Transverse colon (tissue), 4 donors: ENCODE measurements around the gene TARBP2. TPM values are rescaled to one million over a fixed set of nuclear protein-coding genes. Genes with fewer than 3 reads are reported as not detected.

Source experiments
- DNase-seq: peaks from one replicate; pipeline ENCODE4 v3.0.0-alpha.2; 2019
- H3K27ac ChIP-seq, 4 donors: fragments of 200-600 bp; sonication (generic); 2 replicates each; pipeline ENCODE4 v1.5.1; 2016 to 2018; ENCODE audit warnings: inconsistent platforms in 4 of 4
- H3K27me3 ChIP-seq: fragments of 200-600 bp; sonication (generic); 2 replicates; pipeline ENCODE4 v1.5.1; 2017; ENCODE audit warnings: inconsistent platforms
- H3K36me3 ChIP-seq, 4 donors: fragments of 200-600 bp; sonication (generic); 2 replicates each; pipeline ENCODE4 v1.5.1; 2017 to 2019; ENCODE audit warnings: inconsistent platforms in 4 of 4
- H3K4me1 ChIP-seq, 4 donors: fragments of 200-600 bp; sonication (generic); 2 replicates each; pipeline ENCODE4 v1.5.1; 2017 to 2020; ENCODE audit warnings: inconsistent platforms in 4 of 4
- H3K4me3 ChIP-seq, 4 donors: fragments of 200-600 bp; sonication (generic); 1 replicate in 1 of 4; 2 replicates in 3 of 4; pipeline versions ENCODE4 v1.5.1 to v1.6.1; 2017 to 2019; ENCODE audit warnings: inconsistent platforms in 4 of 4
- H3K9me3 ChIP-seq, 2 donors: fragments of 200-600 bp; sonication (generic); 2 replicates each; pipeline ENCODE4 v1.5.1; 2017 to 2019; ENCODE audit warnings: inconsistent platforms in 2 of 2
- CTCF ChIP-seq, 5 experiments: fragments of 200-600 bp in 3 of 5; fragments of 450-650 bp in 2 of 5; sonication (generic) in 3 of 5; IDR thresholded peaks; 1 replicate in 2 of 5; 2 replicates in 3 of 5; pipeline ENCODE4 v1.5.1; 2016 to 2017; ENCODE audit warnings: antibody characterized with exemption in 5 of 5, inconsistent platforms in 3 of 5, mild to moderate bottlenecking in 2 of 5, moderate library complexity in 1 of 5
- EP300 ChIP-seq: sonication (generic); formaldehyde crosslinking; IDR thresholded peaks from one replicate; pipeline ENCODE4 v1.6.1; 2017; ENCODE audit warnings: antibody characterized with exemption, low read depth
- POLR2A ChIP-seq: fragments of 450-650 bp; IDR thresholded peaks from one replicate; pipeline ENCODE4 v1.6.1; 2016; ENCODE audit warnings: antibody characterized with exemption, mild to moderate bottlenecking, moderate library complexity
- POLR2AphosphoS5 ChIP-seq, 3 donors: sonication (generic); formaldehyde crosslinking; IDR thresholded peaks; one replicate each; pipeline ENCODE4 v1.6.1; 2016; ENCODE audit warnings: antibody characterized with exemption in 3 of 3
- WGBS, 2 donors: methylation state at CpG; one replicate each; pipeline ENCODE4 v1.1.5; 2018; ENCODE audit warnings: low coverage in 1 of 2; 5-methylcytosine and 5-hydroxymethylcytosine counted together
- in situ Hi-C, 4 donors: fragments of 200-750 bp; cut with MboI; loops; one replicate each; pipeline versions ENCODE4 v1.15.0 to v1.15.1; 2017; ENCODE audit warnings: low sequenced_read_pairs in 3 of 4, low pct_ligation_motif_present in 1 of 4, low pct_unique_long_range_greater_than_20kb in 1 of 4
- intact Hi-C: fragments of 100-400 bp; cut with DNase I; formaldehyde crosslinking; loops from one replicate; pipeline ENCODE4 v1.15.1; 2023; ENCODE audit warnings: low total_unique reads
- total RNA-seq, 4 donors: library from RNA; depleted of rRNA; stranded (reverse); fragments of >200 nt; gene quantifications; one replicate each; pipeline ENCODE4 v1.1.0, GENCODE V29; 2016

Gene TARBP2
- total RNA-seq, 4 donors from 2014 or later = 22.4 to 37.0 (median 34.1) TPM

GRCh38 chr12:53483225-53483978 lies 17.7 kb upstream of the TARBP2 start:
- TF ChIP-seq POLR2AphosphoS5 (IDR thresholded peaks at IDR 0.05) (peak in 2 of 3 donors; percentile 33 to 35), CTCF (IDR thresholded peaks at IDR 0.05) (no peak)
- Histone ChIP-seq H3K36me3 (peaks cover 0 to 30% (median 10%) of the 10 kb centered on the region in 4 donors), H3K4me3 (no peak overlapping the region), H3K4me1 (peaks cover 0 to 11% (median 7%) of the 10 kb centered on the region in 4 donors), H3K9me3 (no peaks in the 10 kb centered on the region), H3K27me3 (no peaks in the 10 kb centered on the region), H3K27ac (peak overlapping the region in 3 of 4 donors; percentile 2 to 56 (median 47))
- in situ Hi-C loops = no loop called here
- 59% methylated on average over 9 of the region's 9 CpGs; no CpG with 5 or more reads in 1 of the 2 donors for WGBS, 2 donors
- intact Hi-C loops = no loop called here
- peak; percentile 44 for DNase-seq

- WGBS, 2 donors = 95 to 100% methylated on average over 2 to 4 of the region's 4 CpGs
- Histone ChIP-seq H3K9me3 (no peaks in the 10 kb centered on the region), H3K27ac (peak overlapping the region in 1 of 4 donors; percentile 1), H3K36me3 (peaks cover 0 to 26% (median 7%) of the 10 kb centered on the region in 4 donors), H3K27me3 (no peaks in the 10 kb centered on the region), H3K4me3 (no peak overlapping the region), H3K4me1 (peaks cover 0 to 11% (median 7%) of the 10 kb centered on the region in 4 donors)
- no peak for DNase-seq
- in situ Hi-C loops (no loop called here), intact Hi-C loops (no loop called here)
- no peak for TF ChIP-seq EP300
Measured at GRCh38 chr12:53483979-53484377, 17.1 kb upstream of the TARBP2 start.

GRCh38 chr12:53484686-53485575 lies 16.2 kb upstream of the TARBP2 start:
- Histone ChIP-seq H3K4me3 (no peak overlapping the region), H3K4me1 (peaks cover 0 to 11% (median 7%) of the 10 kb centered on the region in 4 donors), H3K9me3 (no peaks in the 10 kb centered on the region), H3K36me3 (peaks cover 0 to 16% (median 4%) of the 10 kb centered on the region in 4 donors), H3K27me3 (no peaks in the 10 kb centered on the region), H3K27ac (peak overlapping the region in 1 of 4 donors; percentile 1)
- 55 to 79% methylated on average over 2 to 10 of the region's 10 CpGs for WGBS, 2 donors
- intact Hi-C loops (no loop called here), in situ Hi-C loops (no loop called here)
- no peak for DNase-seq
- peak in 1 of 3 donors; percentile 12 for TF ChIP-seq POLR2AphosphoS5 (IDR thresholded peaks at IDR 0.05)
- TF ChIP-seq POLR2A = no peak

- WGBS, 2 donors = 94% methylated on average over 10 of the region's 10 CpGs; no CpG with 5 or more reads in 1 of the 2 donors
- Histone ChIP-seq H3K36me3 (peaks cover 0 to 4% (median 0%) of the 10 kb centered on the region in 4 donors), H3K9me3 (no peaks in the 10 kb centered on the region), H3K27ac (no peak overlapping the region), H3K4me1 (peaks cover 0 to 11% (median 7%) of the 10 kb centered on the region in 4 donors), H3K27me3 (no peaks in the 10 kb centered on the region), H3K4me3 (no peak overlapping the region)
- TF ChIP-seq POLR2AphosphoS5 (IDR thresholded peaks at IDR 0.05) (peak in 1 of 3 donors; percentile 5), EP300 (no peak)
- in situ Hi-C loops = no loop called here
- intact Hi-C loops = no loop called here
- no peak for DNase-seq
Measured at GRCh38 chr12:53485955-53486735, 14.9 kb upstream of the TARBP2 start.

- Histone ChIP-seq H3K4me3 (no peak overlapping the region), H3K27ac (no peak overlapping the region), H3K27me3 (no peaks in the 10 kb centered on the region), H3K4me1 (peaks cover under 1 to 11% (median 9%) of the 10 kb centered on the region in 4 donors), H3K9me3 (no peaks in the 10 kb centered on the region), H3K36me3 (no peaks in the 10 kb centered on the region)
- in situ Hi-C loops = no loop called here
- DNase-seq = no peak
- TF ChIP-seq POLR2AphosphoS5 (IDR thresholded peaks at IDR 0.05) = peak in 1 of 3 donors; percentile 12
- no peak for TF ChIP-seq POLR2A
- no peak for TF ChIP-seq CTCF (IDR thresholded peaks at IDR 0.05)
- TF ChIP-seq EP300 = no peak
- intact Hi-C loops = no loop called here
- WGBS, 2 donors = 83 to 100% methylated on average over 1 to 17 of the region's 17 CpGs
Measured at GRCh38 chr12:53486736-53487487, 14.2 kb upstream of the TARBP2 start.
